Stimulated activated CD4-positive, alpha-beta T cell treated with anti-CD3 and anti-CD28 coated beads, Interleukin-1b, Interleukin-23, amount 100 ng/mL, for 24 hours (primary cell): ENCODE results near the gene NOA1.
A peak's percentile ranks its signal among the peaks of the same experiment; 100 is the strongest.

Experiments used
- DNase-seq, 4 experiments: peaks; one replicate each; pipeline ENCODE4 v3.0.0-alpha.2; 2020; ENCODE audit warnings: low read depth in 4 of 4, low spot score in 1 of 4

NOA1 gene

GRCh38 chr4:56977321-56978012 lies at the start of gene NOA1:
TSS of gene NOA1 (minus strand) at chr4:56977606. CDS start at chr4:56977585, 21 bp downstream.
- DNase-seq, result peak; percentile 89 to 93 (median 92)

- no peak for DNase-seq
Measured at GRCh38 chr4:57023104-57023503, 45.7 kb upstream of the NOA1 start.

GRCh38 chr4:57020467-57021101 lies 43.2 kb upstream of the NOA1 start:
- DNase-seq, result no peak

GRCh38 chr4:57018980-57019379 lies 41.6 kb upstream of the NOA1 start:
- no peak for DNase-seq

GRCh38 chr4:57013543-57014120 lies 36.2 kb upstream of the NOA1 start:
- no peak for DNase-seq

DNA sequence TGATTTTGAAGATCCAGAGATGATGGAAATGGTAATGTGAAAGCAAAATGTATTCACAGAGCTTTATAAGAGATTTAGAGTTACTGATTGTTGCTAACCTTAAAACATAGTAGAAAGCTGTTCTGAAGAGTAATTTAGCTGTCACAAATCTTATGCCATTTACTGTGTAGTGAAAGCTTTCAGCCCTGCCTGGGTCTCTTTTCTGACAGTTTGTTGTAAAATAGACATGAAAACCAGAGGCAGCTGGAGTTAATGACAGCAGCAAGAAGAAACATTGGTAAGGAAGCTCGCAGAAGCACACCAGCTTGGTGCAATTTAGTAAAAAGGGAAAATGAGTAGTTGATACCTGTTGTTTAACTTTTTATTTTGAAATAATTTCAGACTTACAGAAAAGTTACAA lies 22.3 kb upstream of the NOA1 start:
- no peak for DNase-seq

DNA sequence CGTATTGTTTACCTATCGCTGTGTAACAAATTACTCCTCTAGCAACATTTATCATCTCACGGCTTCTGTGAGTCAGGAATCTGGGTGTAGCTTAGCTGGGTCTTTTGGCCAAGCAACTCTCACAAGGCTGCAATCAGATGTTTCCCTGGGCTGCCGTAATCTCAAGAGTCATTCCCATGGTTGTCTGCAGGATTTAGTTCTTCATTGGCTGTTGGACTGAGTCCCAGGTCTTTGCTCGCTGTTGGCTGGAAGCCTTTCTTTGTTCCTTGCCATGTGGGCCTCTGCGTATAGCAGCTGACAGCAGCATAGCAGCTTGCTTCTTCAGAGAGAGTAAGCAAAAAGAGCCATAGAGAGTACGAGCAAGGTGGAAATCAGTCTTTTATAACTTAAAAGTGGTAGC lies 18.1 kb upstream of the NOA1 start:
- DNase-seq, result no peak

DNA sequence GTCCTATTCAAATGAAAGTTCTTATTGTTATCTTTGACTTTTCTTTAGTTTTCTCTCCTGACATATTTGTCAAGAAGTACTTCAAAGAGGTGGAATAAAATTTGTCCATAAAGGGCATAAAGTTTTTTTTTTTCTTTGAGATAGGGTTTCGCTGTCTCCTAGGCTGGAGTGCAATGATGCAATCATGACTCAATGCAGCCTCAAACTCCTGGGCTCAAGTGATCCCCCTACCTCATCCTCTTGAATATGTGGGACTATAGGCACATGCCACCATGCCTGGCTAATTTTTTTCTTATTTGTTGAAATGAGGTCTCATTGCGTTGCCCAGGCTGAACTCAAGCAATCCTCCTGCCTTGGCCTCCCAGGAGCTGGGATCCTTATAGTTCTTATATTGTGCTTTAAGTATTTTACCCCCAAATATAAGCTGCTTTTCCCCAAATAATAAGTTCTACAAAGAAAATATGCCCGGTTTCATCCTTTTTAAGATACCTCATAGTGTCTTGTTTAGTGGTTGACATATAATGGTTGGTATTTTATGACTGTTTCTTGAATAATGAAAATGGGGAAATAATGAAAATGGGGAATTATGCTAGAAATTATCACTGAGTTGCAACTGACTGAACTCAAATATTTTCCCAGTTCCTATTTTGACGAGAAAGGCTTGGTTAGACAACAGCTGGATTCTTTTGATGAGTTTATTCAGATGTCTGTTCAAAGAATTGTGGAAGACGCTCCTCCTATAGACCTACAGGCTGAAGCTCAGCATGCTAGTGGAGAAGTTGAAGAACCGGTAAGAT lies 12.9 kb upstream of the NOA1 start:
- DNase-seq, result no peak

- no peak for DNase-seq
Measured at GRCh38 chr4:56986952-56987351, 9.5 kb upstream of the NOA1 start.

DNA sequence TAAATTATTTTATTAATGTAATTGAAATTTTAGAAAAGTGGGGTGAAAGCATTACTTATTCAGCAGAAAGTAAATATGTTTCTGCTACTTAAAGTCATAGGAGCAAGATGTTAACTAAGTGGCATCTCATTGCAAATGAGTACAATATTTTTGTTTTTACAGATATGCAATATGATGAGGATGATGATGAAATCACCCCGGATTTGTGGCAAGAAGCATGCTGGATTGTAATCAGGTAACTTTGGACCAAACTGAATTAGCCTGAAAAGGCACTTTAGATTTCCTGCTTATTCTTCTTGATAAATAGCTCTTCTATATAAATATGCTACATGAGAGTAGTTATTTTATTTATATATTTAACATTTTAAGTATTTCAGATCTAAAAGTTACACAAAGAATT lies 8.8 kb upstream of the NOA1 start:
- DNase-seq, result no peak

GRCh38 chr4:56981795-56982201 lies 4.4 kb upstream of the NOA1 start:
- DNase-seq, result no peak

GRCh38 chr4:56979421-56980072 lies 2.1 kb upstream of the NOA1 start:
- peak in 1 of 4 experiments; percentile 29 for DNase-seq

DNA sequence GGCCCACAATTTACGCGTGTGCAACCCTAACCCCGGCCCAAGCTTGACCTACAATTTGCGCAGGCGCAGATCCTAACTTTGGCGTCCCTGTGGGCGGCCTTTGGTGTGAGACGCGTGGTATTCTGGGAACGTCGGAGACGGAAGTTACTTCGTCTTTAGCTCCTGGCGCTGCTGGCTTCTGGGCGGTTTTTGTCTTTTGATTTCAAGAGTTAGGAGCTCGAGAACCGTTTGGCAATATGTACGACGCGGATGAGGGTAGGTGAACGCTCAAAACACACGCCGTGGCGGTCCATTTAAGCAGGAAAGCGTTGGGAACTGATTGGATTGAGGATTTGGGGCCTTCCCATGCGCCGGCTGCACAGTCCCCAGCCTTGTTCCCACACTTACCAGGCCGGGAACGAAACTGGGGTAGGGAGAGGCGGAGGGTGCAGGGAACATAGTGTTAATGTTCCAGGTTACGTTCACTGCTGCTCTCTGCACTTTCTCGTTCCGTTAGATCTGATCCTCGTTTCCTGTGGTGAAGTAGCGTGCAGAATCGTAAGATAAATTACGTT lies 1.4 kb upstream of the NOA1 start, which contains the start of gene POLR2B:
POLR2B (plus strand) TSS at position 147 of the 554 bp plus-strand sequence; CDS start at position 237, 90 bp downstream.
- DNase-seq, result peak; percentile 67 to 89 (median 82)

DNA sequence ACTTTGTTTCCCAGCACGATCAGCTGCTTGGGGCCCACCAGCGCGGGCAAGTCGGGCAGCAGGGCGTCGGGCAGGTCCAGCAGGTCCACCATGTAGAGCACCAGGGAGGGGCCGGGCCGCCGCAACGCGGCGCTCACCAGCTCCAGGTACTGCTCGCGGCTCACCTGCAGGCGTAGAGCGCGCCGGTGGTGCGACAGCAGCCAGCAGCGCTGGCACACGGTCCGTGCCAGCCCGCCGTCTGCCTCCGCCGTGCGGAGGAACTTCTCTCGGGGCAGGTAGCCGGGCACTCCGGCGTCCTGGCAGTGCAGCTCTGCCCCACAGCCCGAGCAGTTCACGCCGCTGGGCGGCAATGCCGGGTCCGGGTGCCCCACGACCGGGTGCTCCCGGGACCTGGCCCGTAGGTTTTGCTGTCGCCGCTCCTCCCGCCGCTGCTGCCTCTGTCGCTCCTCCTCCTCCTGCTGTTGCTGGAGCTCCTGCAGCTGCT lies 527 bp downstream of the NOA1 start:
- peak in 3 of 4 experiments; percentile 9 to 26 (median 19) for DNase-seq

GRCh38 chr4:56976283-56976836 lies 1.0 kb downstream of the NOA1 start:
- DNase-seq, result no peak

GRCh38 chr4:56973336-56973735 lies 4.1 kb downstream of the NOA1 start:
- no peak for DNase-seq

DNA sequence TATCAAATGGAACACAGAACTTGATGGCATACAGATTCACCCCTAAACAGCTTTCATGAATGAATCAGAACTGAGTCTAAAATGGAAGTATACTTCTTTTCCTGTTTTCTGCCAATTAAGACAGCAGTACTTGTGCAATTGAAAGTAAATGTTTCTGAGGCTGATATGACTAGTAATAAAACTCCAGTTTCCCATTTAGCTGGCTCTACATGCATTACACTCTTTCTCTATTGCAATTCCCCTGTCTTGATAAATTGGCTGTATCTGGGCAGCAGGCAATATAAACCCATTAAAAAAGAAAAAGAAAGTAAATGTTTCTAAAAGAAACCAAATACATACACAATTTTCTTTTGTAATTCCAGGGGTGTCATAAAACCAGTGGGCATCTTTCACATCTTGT lies 4.6 kb downstream of the NOA1 start:
- no peak for DNase-seq

GRCh38 chr4:56972389-56972788 lies 5.0 kb downstream of the NOA1 start:
- no peak for DNase-seq

- no peak for DNase-seq
Measured at GRCh38 chr4:56971383-56971782, 6.0 kb downstream of the NOA1 start.

DNA sequence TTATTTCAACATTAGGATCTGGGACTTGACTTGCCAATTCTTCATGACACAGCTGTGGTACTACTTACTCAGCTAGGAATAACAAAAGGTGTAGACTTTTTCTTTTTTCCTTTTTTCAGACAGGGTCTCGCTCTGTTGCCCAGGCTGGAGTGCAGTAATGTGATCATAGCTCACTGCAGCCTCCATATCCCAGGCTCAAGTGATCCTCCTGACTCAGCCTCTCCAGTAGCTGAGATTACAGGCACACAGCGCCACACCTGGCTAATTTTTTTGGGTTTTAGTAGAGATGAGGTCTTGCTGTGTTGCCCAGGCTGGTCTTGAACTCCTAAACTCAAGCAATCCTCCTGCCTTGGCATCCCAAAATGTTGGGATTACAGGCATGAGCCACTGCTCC lies 16.3 kb downstream of the NOA1 start:
- no peak for DNase-seq
